ENCODE results near the gene HDGF.

Gene HDGF

GRCh38 chr1:156726549-156727226 lies 24.8 kb downstream of the HDGF start:
- DNase-seq (ENCODE audit: extremely low read depth, low read depth), result no peak
- peak; percentile 69 for TF ChIP-seq CTCF (IDR thresholded peaks at IDR 0.05; ENCODE audit: low read depth, low read length, missing control alignments)
- H3K4me3 ChIP-seq (replicated peaks; ENCODE audit: low read depth, low read length), result peak overlapping the region; percentile 98

GRCh38 chr1:156725683-156726280 lies 25.7 kb downstream of the HDGF start:
- H3K4me3 ChIP-seq (replicated peaks; ENCODE audit: low read depth, low read length), result peak overlapping the region; percentile 98

GRCh38 chr1:156721535-156721934 lies 29.9 kb downstream of the HDGF start:
- no peak for TF ChIP-seq CTCF (IDR thresholded peaks at IDR 0.05; ENCODE audit: low read depth, low read length, missing control alignments)
- no peak overlapping the region for H3K4me3 ChIP-seq (replicated peaks; ENCODE audit: low read depth, low read length)
- no peak for DNase-seq (ENCODE audit: extremely low read depth, low read depth)

More at GRCh38 chr1:156725683-156726280, 25.7 kb downstream of the HDGF start:
- peak; percentile 88 for DNase-seq (ENCODE audit: extremely low read depth, low read depth)
- peak; percentile 95 for TF ChIP-seq CTCF (IDR thresholded peaks at IDR 0.05; ENCODE audit: low read depth, low read length, missing control alignments)

DNA sequence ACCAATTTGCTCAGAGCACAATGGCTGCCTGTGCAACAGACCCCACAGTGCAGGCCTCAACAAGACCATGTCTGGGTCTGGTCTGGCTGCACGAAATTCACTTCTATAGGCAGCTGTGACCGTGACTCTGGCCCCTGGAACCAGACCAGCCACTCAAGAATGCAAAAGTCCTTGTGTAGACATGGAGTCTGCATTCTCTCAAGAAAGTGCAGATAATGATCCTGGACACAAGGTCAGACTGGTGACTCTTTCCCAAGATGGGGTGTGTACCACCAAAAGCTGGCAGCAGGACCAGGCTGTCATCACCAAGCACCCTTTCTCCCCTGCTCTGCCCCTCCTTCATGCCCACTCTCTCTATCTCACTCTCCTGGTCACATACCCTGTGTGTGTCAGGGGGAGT lies 30.3 kb downstream of the HDGF start:
- no peak overlapping the region for H3K4me3 ChIP-seq (replicated peaks; ENCODE audit: low read depth, low read length)
- no peak for DNase-seq (ENCODE audit: extremely low read depth, low read depth)
- no peak for TF ChIP-seq CTCF (IDR thresholded peaks at IDR 0.05; ENCODE audit: low read depth, low read length, missing control alignments)

DNA sequence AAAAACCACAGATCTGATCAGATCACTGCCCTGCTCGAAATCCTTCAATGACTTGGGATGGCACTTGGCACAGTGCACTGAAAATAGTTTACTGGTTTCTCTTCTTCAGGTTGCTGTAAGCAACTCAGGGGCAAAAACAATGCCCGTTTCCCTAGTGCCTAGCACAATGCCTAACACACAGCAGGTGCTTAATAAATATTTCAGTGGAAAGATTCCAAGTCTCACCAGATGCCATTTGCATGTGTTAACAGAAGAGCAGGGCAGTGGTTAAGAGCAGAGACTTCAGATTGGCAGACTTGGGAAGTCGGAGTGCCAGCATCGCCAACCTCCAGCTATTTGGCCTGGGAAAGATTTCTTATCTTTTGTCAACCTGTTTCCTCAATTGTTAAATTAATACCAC lies 34.1 kb downstream of the HDGF start:
- no peak for DNase-seq (ENCODE audit: extremely low read depth, low read depth)
- no peak for TF ChIP-seq CTCF (IDR thresholded peaks at IDR 0.05; ENCODE audit: low read depth, low read length, missing control alignments)
- no peak overlapping the region for H3K4me3 ChIP-seq (replicated peaks; ENCODE audit: low read depth, low read length)

DNA sequence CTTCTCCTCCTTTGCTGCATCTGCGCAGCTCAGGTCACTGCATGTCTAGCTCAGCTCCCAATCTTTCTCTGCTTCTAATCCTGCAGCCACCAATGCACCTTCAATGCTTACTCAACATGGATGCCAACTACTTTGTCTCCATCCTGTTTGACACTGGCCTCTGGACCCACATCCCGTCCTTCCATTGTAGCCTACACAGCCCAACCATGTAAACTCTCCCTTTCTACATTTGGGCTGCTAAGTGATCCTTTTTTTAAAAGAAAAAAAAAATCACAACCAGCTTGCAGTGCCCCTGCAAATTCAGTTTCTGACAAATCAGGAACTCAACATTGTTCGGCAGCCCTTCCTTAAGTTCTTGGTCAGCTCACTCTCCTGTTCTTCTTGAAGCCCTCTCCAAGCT lies 36.6 kb downstream of the HDGF start:
- DNase-seq (ENCODE audit: extremely low read depth, low read depth), result no peak
- no peak overlapping the region for H3K4me3 ChIP-seq (replicated peaks; ENCODE audit: low read depth, low read length)
- TF ChIP-seq CTCF (IDR thresholded peaks at IDR 0.05; ENCODE audit: low read depth, low read length, missing control alignments), result no peak
